Epithelial cell of esophagus (primary cell): Measurements from ENCODE around the gene SLC39A8.
"Not testable (repeated sequence)": the region's sequence is repeated elsewhere in the genome, so short reads cannot be mapped to it uniquely, and the experiment has no call there.

Experiments
- DNase-seq: peaks from one replicate; pipeline ENCODE4 v3.0.0; 2010; ENCODE audit warnings: low read depth
- H3K4me3 ChIP-seq: 2 replicates; pipeline ENCODE4 v1.5.1; 2011; ENCODE audit warnings: mild to moderate bottlenecking, low read length, control low read depth
- CTCF ChIP-seq: IDR thresholded peaks from 2 replicates; pipeline ENCODE4 v1.5.1; 2011; ENCODE audit warnings: low read depth, mild to moderate bottlenecking, low read length, control low read depth, inconsistent platforms; ENCODE audit not compliant: insufficient read depth; ENCODE audit errors: missing control alignments

The SLC39A8 gene

GRCh38 chr4:102256321-102256720 is 89.0 kb downstream of the SLC39A8 start:
- DNase-seq: no peak
- TF ChIP-seq CTCF: no peak

GRCh38 chr4:102253860-102254259 is 91.4 kb downstream of the SLC39A8 start:
- TF ChIP-seq CTCF: no peak
- H3K4me3 ChIP-seq: no peak overlapping the region
- no peak for DNase-seq

More at GRCh38 chr4:102256321-102256720, 89.0 kb downstream of the SLC39A8 start:
- H3K4me3 ChIP-seq: no peak overlapping the region

GRCh38 chr4:102252171-102252570 is 93.1 kb downstream of the SLC39A8 start:
- DNase-seq: no peak
- no peak overlapping the region for H3K4me3 ChIP-seq
- TF ChIP-seq CTCF: no peak

- no peak for TF ChIP-seq CTCF
- H3K4me3 ChIP-seq: no peak overlapping the region
- DNase-seq: no peak
These were observed 94.9 kb downstream of the SLC39A8 start for GRCh38 chr4:102250341-102250740.

- DNase-seq: peak; percentile 8
- H3K4me3 ChIP-seq: no peak overlapping the region
- no peak for TF ChIP-seq CTCF
These were observed 98.2 kb downstream of the SLC39A8 start for GRCh38 chr4:102247041-102247440.

- TF ChIP-seq CTCF: no peak
- H3K4me3 ChIP-seq: no peak overlapping the region
- peak; percentile 89 for DNase-seq
These were observed 98.9 kb downstream of the SLC39A8 start for GRCh38 chr4:102246416-102246815.

- DNase-seq: no peak
- no peak for TF ChIP-seq CTCF
- H3K4me3 ChIP-seq: no peak overlapping the region
These were observed 100.3 kb downstream of the SLC39A8 start for GRCh38 chr4:102244878-102245535.

- not testable (repeated sequence) for DNase-seq
These were observed 102.0 kb downstream of the SLC39A8 start for GRCh38 chr4:102243296-102243695.

More at GRCh38 chr4:102243296-102243695, 102.0 kb downstream of the SLC39A8 start:
- not testable (repeated sequence) for H3K4me3 ChIP-seq
